GM21825 (cell line): ENCODE data around the gene CRKL.

Source experiments
- ATAC-seq: cut with Tn5 transposase; IDR thresholded peaks from one replicate; pipeline ENCODE4 v1.9.1; 2021; ENCODE audit warnings: mild to moderate bottlenecking, moderate library complexity; ENCODE audit not compliant: unreplicated experiment

The CRKL gene

DNA sequence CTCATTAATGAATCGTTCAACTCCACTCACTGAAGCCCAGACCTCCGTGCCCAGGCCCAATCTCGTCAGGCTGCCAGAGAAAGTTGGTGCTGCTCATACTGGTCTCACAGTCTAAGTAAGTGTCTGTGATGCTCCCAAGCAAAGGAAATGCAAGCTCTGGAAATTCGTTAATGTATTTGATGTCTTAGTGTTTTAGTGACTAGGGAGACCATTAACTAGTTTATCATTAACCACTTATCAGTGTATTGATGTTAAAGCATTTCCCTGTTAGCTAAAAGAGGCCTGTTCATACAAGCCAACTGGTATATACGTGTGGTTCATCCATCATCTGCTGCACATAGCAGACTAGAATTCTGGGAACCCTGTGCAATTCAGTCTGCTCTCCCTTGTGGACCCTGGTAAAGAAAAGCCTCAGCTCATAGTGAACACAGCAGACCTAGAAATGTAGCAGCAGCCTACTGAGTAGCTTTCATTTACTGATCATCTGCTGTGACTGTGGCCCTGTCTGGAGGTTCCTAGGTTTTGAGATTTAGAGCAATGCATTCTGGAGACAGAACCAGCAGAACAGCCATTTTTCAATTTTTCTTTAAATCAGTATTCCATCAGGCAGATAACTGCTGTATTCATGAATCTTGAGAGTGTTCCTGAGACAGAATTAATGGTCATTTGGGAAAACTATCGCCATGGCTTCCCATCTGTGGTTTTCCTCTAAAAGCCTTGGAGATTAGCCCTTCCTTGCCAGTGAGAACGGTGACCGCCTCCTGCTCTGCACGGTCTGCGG lies 34.1 kb downstream of the CRKL start:
- ATAC-seq, result no peak

DNA sequence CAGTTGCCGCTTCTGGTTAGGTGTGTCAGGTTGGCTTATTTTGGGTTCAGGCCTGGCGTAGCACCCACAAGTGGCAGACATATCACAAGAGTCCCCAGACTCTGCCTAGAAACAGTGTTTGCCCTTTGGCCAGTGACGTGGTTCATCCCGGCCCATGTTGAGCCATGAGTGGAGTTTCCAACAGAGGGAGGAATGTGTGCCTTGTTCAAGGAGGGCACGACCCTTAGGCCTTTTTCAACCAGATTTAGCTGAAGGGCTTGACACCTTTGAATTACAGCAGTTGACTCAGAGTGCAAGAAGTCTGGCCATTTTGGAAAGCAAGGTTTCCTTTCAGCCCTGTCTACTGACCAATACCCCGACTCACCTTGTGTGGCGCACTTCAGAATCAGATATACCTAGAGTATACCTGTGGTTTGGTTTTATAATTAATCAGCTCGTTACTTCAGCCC lies 34.7 kb downstream of the CRKL start:
- no peak for ATAC-seq

DNA sequence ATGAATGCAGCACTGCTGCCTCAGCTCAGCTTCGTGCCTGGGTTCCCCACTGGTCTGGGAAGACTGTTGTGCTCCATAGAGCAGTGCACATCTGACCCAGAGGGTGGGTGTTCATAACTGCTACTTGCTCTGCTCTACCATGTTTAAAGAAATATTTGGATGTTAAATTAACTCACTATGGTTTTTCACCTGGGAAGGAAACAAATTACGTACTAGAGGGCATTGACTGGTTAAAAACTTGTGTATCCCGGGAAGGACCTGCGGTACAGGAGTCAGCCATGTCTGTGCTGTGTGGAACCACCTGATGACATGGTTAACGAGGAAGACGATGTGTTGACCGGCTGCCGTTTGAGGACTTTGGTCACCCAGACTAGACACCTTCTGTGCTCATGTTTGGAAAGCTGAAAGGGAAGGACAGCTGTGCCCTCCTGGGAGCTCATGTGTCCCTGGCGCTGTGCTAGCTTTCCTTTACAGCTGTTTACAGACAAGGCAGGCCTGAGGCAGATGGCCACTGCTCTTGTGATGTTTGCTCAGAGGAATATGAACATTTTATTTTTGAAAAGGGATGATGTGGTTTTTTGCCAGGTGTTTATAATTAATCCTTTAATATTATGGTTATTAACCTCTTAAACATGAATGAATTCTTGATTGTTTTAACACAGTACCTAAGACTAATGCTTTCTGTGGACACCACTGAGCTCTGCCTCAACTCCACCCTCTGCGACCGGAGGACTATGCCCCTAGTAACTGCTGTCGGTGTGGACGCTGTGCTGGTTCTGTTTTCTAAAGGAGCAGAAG lies 35.5 kb downstream of the CRKL start:
- ATAC-seq, result no peak

DNA sequence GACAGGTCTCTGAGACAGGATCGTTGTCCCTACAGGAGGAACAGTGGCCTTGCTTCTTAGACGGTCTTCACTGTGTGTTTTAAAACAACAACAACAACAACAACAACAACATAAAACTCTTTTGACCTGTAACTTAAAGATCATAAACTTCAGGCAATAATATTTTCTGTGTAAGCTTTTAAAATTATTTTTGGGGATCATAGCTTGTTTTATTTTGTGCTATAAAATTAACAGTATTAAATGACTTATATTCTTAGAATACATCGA lies 36.1 kb downstream of the CRKL start:
- no peak for ATAC-seq

DNA sequence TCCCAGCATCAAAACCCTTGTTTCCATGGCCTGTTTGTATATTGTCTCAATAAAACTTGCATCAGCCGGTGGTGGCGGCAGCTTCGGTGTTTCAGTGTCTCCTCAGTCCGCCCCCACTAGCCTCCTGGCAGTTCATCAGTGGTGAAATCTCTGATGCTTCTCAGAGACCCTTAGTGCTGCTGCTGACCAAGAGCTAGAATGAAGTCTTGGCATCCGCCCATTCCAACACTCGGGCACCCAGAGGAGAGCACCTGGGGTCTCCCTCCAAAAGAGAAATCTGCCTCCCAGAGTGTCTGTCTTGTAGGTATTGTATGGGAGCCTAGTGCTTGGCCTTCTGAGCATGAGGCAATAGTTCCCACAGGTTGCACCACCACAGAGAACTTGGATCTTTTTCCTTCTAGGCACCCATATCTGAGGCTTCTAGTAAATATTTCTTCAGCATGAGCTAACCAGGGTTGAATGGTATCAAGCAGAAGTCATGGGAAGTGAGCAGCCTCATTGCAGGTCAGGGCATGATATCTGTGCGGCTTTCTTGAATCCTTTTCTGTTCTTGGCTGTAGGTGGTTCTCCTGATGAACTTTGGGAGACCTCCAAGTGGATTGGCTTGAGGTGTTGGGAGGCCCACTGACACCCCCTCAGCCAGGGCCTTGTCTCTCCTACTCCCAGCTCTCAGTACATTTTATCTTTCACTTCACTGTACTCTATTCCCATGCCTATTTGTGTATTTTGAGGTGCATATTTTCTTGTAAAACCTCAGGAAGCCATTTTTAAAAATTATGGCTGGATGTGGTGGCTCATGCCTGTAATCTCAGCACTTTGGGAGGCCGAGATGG lies 36.7 kb downstream of the CRKL start:
- ATAC-seq, result no peak

DNA sequence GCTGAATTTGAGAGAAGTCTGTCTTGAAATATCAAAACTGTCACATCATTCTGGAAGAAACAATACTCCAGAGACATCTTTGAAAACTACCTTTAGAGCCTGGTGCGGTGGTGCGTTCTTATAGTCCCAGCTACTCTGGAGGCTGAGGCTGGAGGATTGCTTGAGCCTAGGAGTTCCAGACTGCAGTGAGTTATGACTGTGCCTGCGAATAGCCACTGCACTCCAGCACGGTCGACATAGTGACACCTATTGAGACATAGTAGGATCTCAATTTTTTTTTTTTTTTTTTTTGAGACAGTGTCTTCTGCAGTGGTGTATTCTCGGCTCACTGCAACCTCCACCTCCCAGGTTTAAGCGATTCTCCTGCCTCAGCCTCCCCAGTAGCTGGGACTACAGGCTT lies 38.3 kb downstream of the CRKL start:
- no peak for ATAC-seq

DNA sequence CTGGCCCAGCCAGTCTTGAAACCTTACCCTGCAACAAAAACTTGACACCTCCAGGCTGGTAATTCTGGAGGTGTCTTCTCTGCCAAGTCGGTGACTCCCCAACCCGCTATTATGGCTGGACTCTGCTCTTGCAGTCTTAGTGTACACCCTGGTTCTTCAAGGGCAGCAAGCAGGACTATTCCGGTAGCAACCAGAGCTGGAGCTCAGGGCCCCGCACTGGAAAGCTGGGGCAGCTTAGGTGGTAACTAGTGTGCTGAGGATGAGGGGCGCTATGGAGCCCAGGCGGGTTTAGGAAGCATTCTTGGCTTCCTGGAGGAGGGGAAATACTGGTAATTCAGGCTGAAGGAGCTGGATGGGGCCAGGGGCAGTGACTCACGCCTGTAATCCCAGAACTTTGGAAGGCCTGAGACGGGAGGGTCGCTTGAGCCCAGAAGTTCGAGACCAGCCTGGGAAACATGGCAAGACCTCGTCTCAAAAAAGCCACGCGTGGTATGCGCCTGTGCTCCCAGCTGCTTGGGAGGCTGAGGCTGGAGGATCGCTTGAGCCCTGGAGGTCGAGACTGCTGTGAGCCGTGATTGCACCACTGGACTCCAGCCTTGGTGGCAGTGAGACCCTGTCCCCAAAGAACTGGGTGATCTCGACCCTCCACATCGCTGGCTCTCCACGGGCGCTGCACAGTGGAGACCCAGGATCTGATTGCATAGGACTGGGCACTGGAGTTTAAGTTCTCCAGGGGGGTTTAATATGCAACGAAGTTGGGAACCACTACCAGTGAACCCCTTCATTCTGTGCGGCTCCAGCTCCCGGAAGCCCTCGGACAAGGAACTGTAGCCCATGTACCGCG lies 39.3 kb downstream of the CRKL start:
- ATAC-seq, result no peak

DNA sequence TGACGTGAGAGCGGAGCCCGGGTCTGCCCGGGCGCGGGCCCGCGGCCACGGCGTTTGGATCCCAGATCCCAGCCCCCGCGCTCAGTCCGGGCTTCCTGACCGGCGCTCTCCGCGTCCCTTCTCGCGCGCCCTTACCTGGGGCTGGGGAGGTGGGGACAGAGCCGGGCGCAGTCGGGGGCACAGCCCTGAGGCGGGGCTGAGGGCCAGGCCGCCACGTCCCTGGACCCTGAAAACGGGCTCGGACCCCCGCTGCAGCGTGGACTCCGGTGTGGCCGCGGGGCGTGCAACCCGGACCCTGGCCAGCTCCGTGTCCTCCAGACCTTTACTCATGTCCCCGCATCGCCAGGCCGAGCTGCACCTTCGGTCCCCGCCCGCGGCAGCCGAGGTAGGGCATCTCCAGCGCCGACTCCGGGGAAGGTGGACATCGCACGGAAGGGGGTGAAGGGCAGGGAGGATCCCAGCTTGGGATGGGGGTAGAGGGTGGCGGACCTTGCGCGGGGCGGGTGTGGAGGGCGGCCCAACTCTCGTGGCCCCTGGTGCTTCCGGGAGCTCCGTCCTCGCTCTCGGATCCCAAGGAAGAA lies 40.0 kb downstream of the CRKL start:
- ATAC-seq, result no peak

DNA sequence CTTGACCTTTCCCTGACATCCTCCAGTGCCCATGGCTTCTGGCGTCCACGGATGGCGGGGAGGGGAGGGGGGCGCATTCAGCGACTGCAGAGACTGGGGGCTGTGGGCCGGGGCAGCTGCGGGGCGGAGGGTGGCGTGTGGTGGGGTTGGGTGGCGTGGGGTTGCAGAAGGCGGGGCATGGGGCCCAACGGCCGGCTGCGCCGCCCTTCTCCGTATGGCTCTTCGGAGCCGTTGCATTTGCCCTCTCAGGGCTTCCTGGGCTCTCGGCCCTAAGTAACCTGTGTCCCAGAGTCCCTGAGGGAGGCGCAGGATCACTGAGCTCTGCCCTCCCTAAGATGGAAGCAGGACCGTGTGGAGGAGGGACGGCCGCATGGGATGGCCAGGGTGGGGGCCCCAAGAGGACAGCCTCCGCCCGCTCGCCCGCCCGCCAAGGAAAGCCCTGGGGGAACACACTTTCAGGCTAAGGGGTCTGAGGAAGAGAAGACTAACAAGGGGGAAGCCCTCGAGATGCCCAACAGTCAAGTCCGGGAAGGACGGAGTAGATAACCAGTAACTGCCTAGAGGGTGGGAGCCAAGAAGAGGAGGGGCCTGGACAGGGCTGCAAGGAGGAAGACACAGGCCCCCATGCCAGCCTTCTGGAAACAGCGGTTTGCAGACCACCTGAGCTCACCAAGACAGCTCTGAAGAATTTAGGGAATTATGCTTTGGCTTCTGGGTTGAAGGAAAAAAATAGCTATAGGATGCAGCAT lies 40.6 kb downstream of the CRKL start:
- ATAC-seq, result no peak

DNA sequence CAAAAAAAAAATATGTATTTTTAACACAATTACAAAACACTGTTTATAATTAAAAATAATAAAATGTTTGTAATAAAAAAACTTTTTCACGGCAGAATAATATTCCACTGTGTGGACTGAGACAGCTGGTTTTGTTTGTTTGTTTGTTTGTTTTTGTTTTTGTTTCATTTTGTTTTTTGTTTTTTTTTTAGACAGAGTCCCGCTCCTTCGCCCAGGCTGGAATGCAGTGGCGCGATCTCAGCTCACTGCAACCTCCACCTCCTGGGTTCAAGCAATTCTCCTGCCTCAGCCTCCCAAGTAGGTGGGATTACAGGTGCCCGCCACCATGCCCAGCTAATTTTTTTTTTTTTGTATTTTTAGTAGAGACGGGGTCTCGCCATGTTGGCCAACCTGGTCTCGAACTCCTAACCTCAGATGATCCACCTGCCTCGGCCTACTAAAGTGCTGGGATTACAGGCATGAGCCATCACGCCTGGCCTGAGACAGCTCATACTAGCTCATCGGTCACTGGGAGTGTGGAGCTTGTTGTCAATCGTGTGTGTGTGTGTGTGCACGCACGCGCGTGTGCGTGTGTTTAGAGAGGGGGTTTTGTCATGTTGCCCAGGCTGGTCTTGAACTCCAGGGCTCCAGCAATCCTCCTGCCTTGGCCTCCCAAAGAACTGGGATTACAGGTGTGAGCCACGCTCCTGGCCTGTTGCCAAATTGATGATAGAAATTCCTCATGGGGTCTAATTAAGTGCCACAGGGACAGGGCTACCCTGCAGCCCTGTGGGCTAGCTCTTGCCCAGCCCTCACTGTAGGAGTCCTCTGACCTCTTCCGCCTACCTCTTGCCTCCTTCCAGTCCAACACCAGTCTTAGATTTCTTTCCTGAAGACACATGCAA lies 42.6 kb downstream of the CRKL start:
- ATAC-seq, result no peak

DNA sequence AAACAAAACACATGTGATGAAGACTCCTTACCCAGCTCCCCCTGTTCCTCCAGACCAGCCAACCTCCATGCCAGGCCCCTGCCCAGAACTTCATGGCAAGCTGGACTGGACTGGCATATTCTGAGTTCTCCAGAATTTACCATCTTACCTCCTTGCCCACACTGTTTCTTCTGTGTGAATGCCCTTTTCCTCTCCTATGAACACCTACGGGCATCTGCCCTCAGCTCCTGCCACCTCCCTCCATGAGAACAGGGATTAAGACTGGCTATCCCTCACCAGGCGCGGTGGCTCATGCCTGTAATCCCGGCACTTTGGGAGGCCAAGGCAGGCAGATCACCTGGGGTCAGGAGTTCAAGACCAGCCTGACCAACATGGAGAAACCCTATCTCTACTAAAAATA lies 43.4 kb downstream of the CRKL start:
- ATAC-seq, result no peak

DNA sequence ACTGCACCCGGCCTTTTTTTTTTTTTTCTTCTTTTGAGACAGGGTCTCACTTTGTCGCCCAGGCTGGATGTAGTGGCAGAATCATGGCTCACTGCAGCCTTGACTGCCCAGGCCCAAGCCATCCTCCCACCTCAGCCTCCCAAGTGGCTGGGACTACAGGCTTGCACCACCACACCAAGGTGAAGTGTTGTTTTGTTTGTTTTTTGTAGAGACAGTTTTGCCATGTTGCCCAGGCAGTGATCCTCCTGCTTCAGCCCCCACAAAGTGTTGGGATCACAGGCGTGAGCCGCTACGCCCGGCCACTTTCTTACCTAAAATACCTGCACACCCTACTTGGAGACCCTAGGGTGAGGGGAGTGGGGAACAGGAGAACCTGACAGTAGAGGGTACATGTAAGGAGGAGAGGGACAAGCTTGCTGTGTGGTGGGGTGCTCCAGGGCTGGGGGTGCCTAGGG lies 45.3 kb downstream of the CRKL start:
- ATAC-seq, result no peak

DNA sequence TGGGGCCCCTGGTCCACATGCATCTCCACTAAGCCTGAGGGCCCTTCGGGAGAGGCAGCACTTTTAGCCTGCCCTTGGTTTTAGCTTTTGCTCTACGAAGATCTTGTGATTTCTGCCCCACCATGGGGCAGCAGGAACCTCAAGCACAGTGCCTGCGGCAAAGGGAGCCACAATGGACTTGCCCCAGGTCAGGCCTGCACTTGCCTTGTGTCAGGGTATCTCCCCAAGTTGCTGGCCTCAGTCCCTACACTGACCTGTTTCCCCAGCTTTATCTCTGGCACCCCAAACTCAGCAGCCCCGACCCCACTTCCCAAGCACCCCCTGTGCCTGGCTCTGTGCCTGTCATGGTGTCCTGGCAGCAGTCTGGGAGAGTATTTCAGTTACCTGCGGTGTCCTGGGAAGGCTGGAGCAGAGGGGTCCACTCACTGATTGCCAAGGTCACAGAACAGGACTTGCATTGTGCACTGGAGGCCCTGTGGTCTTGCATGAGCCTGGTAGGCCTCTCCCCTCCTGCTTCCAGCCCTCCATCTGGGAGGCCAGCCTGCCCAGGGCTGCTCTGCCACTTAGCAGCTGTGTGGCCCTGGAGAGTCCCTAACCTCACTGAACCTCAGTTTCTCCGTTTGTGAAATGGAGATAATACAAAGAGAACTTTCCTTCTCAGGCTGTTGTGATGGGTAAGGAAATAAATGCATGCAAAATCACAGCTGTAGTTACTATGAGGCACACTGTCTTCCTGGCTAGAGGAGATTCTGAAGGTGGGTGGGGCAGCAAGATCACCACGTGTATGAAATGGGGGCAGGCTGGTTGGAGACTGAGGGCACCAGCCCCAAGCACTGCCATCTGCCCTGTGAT lies 46.2 kb downstream of the CRKL start:
- no peak for ATAC-seq

DNA sequence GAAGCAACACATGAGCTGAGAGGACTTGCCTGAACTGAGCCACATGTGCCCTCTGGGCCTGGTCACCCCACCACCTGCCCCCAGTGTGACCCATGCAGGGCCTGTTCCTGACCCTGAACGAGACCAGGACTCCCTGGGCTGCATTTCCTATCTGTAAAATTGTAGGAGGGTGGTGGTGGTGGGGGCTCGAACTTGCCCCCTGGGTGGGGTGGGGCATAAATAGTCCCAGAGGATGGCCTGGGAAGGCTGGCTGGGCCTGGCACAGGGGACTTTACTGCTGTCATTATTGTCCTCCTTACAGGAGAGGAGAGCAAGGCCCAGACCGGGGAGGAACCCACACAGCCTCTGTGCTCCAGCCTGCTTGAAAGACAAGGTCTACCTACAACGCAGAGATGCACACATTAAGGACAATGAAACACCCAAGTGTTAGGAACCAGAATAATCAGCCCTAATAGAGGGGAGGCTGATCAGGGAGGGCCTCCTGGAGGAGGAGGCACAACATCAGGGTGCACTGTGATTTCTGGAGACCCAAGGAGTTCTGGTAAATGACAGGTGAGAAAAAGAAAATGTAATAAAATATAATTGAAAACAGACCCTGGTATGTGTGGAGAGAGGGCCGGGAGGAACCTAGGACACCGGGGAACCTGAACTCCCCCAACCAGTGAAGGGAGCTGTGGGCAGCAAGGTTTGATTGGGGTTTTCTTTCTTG lies 47.0 kb downstream of the CRKL start:
- ATAC-seq, result no peak

DNA sequence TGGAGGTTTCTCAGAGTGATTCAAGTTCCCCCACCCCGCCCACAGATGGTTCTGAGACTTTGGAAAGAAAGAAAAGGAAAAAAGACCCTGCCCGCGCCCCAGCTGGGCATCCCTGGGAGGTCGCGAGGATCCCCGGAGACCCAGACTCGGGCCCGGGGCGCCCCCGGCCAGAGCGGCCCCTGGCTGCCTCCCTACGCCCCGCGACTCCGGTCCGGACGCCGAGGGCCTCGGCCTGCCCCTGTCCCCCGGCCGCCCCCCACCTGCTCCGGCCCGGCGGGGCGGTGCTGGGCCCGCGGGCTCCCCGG lies 47.5 kb downstream of the CRKL start:
- ATAC-seq, result no peak

DNA sequence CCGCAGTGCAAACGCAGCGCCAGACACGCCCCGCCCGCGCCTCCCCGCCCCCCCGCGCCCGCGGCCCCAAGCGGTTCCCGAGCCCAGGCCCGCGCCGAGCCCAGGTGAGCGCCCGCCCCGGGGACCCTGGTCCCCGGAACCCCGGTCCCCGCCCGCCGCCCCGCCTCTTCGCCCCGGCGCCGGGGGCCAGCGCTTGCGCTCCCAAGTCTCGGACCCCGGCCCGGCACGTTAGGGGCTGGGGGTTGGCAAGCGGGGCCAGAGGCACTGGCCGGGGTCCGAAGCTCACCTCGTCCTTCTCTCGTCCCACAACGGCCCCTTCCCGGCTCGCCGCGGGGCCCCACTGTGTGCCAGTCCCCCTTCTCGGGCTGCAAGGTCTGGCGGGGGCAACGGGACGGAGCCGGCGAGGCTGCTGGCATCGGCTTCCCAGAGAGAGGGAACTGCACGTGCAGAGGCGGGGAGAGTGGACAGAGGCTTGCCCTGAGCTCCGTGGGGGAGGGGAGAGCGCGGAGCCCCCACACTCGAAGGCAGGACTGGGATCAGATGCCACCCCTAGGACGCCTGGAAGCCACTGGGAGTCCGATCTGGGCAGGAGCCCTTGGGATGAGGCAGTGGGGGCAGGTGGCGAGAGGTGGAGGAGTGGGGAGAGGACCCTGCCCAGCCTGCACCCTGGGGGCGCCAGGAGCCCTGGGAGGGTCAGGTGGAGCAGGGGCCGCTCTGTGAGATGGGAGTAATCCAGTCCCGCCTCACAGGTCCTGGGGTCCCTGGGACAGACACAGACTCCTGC lies 48.1 kb downstream of the CRKL start:
- ATAC-seq, result no peak
